Stimulated activated CD8-positive, alpha-beta memory T cell treated with anti-CD3 and anti-CD28 coated beads, Interleukin-12 subunit alpha, Interleukin-12 subunit beta, amount 100 ng/mL, for 4 hours (primary cell): ENCODE data around the gene TUG1.

Experiments
- DNase-seq: peaks from one replicate; pipeline ENCODE4 v3.0.0-alpha.2; 2020; ENCODE audit warnings: low read depth

TUG1 gene

GRCh38 chr22:30947816-30948454 lies 21.1 kb upstream of the TUG1 start:
- no peak for DNase-seq

DNA sequence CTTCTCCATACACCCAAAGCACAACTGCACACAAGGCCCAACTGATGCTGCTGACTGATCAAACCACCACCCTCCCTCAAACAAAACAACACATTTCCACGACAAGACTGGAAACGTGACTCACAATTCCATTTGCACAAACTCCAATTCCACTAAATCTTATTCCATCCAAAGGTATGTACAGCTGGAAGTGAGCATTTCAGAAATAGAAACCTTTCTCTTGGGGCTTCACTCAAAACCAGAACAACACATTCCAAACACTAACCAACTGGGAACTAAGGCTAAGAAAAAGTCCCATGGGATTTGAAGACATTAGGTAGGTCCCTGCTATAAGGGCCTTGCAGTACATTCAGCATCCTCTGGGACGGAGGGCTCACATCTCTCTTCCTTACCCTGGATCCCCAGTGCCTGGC lies 20.1 kb upstream of the TUG1 start:
- no peak for DNase-seq

DNA sequence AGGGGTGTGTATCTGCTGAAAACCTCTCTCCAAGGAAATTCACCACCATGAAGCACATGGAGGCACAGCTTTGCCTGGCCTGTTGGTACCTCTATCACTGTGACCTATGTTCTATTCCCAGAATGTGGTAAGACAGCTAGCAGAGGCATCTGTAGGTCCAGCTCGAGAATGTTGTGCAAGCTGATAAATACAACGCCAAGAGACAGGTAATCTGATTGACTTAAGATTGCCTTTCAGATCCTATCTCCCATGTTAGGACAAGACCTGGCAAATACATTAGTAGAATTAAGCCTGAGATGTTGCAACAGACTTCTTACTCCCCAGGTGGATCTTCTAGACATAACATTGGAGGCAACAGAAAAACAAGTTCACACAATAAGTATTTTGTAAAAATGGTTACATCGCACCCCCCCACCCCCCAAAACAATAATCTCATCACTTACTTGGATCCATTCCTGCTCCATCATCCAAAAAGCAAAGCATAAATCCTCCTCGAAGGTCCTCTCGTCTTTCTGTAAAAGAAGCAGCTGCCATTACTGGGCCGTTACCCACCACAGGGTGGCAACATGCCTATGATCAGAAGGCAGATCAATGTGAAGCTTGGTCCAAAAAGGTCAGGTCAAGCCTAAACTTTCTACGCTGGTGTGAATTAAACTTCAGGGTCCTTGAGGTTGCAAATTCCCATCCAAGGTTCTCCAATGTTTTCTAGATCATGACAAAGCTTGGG lies 19.0 kb upstream of the TUG1 start:
- no peak for DNase-seq

- DNase-seq, result no peak
Observed at GRCh38 chr22:30953206-30953605, 15.9 kb upstream of the TUG1 start.

- no peak for DNase-seq
Observed at GRCh38 chr22:30955153-30955552, 13.9 kb upstream of the TUG1 start.

DNA sequence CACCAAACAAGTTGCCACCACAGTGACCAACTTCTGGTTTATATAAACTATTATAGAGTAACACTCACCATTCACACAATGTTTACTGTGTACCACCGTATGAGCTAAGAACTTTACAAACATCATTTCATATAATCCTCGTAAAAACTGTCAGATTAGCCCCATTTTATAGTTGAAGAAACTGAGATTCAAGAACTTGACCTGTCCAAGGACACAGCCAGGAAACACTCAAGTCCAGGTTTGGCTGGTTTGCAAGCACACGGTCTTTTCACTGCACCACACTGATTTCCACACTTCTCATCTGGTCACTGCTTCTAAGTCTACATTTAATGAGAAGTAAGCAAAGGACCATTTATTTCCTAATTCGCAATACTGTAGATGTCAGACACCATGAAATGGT lies 4.2 kb upstream of the TUG1 start:
- DNase-seq, result no peak

DNA sequence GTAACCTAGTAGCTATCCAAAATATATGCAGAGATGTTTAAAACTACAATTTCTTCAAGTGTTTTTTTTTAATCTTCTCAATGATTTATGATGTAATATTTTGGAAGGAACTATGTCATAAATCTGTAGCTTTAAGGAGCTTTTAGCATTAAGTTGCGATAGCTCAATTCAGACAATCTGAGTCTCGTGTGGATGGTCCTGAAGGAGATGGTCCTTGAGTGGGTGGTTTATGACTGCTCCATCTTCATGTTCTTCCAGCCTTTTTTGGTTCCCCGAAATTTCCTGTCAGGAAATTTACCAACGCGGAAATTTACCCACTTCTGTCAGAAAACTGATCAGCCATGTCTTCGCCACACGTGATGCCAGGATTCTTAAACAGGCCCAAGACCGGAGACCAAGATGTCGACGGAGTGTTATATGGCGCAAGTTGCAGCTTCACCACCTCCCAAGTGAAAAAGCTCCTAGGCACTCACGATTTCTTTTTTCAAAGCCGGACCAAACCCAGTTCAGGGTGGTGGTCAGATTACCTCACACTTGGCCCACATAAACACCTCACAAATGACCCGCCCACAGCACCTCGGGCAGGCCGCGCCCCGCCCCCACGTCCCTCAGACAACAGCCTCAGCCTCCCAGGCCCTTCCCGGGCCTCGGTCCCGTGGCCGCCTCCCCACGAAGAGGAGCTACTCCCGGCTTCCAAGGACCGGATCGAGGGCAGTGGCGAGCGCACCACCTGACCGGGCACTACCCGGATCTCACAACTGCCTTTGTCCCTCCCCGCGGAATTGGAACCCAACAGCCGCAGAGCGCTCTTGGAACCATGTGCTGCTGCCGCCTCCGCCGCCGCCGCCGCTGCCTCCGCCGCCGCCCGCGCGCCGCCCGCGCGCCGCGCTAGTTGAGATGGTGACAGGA lies 796 bp upstream of the TUG1 start, which contains the start of gene MORC2:
Gene MORC2 (minus strand): TSS at position 760 of the 909 bp plus-strand sequence. CDS start 885 bp downstream, outside the sequence.
- DNase-seq, result no peak

GRCh38 chr22:30969532-30970355 lies 679 bp downstream of the TUG1 start:
- no peak for DNase-seq

GRCh38 chr22:30970356-30970746 lies 1.3 kb downstream of the TUG1 start:
- DNase-seq, result no peak

DNA sequence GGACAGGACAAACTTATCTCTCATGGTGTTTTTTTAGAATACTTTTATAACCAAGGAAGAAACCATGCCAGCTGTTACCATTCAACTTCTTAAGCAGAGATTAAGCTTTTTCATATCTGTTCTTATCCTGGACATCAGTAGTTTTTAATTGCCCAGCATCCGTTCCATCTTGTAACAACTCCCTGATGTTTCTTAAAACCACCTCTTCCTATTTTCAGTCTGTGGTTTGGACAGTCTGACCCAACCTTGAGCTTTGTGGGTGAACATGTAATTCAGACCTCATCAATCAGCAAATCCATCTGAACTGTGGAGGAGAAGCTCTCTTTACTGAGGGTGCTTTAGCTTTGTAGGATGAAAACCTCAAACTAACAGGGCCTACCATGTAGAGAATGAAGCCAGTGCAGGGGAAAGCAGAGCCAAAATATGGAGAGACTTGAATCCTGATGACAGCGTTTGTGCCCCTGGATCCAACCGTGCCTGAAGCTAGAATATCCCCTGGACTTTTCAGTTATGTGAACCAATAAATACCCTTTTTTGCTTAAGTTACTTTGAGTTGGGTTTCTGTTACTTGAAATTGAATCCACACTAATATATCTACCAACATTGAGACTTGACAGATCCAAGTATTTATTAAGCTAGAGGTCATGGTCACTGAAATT lies 9.4 kb downstream of the TUG1 start:
- no peak for DNase-seq

- no peak for DNase-seq
Observed at GRCh38 chr22:30979932-30980331, 10.9 kb downstream of the TUG1 start.

- no peak for DNase-seq
Observed at GRCh38 chr22:30982512-30982911, 13.4 kb downstream of the TUG1 start.

- DNase-seq, result no peak
Observed at GRCh38 chr22:30984317-30984716, 15.3 kb downstream of the TUG1 start.

DNA sequence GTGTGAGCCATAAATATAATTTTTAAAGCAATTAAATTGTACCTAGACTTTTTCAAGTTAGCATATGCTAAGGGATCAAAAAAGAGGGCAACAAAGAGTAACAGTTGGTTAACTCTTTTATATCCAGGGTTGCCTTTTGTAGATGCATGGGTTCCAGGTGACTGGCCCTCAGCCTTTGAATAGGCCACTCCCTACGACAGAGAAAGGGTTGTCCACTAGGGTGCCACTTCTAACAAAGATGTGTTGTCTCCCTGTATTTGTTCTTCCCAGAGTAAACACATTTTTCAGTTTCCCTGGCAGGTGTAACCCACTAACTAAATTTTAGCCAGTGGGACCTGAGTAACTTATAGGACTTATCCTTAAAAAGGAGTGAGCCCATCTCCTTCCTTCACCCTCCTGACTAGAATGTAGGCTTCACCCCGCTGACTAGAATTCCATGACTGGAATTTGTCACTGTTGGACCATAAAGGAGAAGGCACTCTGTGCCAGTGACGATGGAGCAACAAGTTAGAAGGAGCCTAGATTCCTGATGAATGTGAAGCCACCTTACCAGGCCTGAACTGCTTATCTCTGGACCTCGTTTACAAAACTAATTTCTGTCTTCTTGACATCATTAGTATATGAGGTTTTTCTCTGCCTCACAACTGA lies 16.6 kb downstream of the TUG1 start:
- DNase-seq, result no peak

DNA sequence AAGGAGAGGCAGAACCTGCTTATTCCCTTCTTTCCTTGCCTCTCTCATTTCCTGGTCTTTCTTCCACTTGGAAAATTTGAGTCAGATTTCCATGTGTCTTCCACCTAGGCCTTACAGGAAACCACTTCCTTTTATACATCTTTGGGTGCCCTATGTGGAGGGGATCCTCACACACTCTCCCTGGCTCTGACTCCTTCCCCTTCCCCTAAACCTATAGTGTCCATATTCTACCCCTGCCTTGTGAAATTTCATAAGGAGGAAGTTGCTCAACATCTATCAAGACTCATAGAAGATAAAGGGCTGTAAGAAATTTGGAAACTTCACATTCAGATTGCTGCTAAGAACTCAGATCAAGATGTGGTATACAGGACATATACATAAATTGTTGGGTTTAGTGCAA lies 20.4 kb downstream of the TUG1 start:
- no peak for DNase-seq

DNA sequence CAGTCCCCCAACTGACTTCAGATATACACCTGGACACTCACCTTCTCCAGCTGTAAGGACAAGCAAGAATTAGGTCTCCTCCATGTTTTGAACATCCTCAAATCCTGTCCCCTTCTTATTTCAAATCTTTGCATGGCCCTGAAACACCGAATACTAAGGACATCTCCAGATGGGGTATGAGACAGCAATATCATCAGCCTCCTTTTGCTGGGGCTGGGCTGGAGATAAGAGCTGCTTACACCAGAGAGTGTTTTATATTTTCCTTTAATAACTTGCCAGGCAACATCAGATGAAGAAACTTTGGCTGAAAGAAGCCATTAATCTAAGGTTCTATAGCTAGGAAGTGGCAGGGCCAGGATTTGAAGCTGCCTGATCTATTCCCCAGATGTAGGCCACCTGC lies 21.6 kb downstream of the TUG1 start:
- no peak for DNase-seq

GRCh38 chr22:30992565-30992964 lies 23.5 kb downstream of the TUG1 start:
- no peak for DNase-seq

DNA sequence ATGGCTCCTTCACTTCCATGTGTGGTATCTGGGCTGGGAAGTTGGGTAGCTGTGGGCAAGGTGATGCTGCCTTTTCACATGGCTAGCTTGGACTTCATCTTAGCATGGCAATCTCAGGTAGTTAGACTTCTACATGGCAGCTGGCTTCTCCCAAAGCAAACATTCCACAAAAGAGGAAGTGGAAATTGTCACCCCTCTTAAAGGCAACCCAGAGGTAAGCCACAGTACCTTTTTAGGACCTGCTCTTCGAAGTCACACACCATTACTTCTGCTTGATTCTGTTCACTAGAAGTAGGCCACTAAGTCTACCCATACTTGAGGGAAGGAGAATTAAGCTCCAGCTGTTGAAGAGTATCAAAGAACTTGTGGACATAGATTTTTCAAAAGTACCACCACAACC lies 25.9 kb downstream of the TUG1 start:
- DNase-seq, result no peak

DNA sequence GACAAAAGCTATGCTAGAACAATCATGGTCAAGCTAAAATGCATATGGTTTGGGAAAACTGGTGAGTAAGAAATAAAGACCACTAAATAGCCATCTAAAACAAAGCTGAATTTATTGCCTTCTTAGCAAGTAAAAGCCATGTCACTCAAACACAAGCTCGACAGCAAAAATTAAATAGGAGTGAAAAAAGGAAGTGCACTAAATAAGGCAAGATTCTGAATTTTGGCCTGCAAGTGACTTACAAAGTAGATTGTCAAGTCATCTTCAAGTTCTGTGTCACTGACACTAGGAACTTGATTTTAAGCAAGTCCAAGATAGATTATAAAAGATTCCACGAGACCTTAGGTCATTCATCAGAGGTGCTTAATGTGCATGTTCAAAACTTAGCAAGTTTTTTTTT lies 27.4 kb downstream of the TUG1 start:
- DNase-seq, result no peak

GRCh38 chr22:30998329-30998728 lies 29.3 kb downstream of the TUG1 start:
- no peak for DNase-seq
